H1 (cell line): ENCODE results near the gene RHCG. TPM values are rescaled to one million over a fixed set of nuclear protein-coding genes. Genes with fewer than 3 reads are reported as not detected.

Experiments
- CTCF ChIA-PET: fragments of 300-600 bp; sonication (Branson Sonifier 250); formaldehyde crosslinking; loops from one replicate; lab custom pipeline; 2021; ENCODE audit not compliant: partially characterized antibody; lab: Charles Lee
- POLR2A ChIA-PET: fragments of 300-600 bp; sonication (Branson Sonifier 250); formaldehyde crosslinking; loops from one replicate; lab custom pipeline; 2021; ENCODE audit warnings: inconsistent platforms; ENCODE audit not compliant: partially characterized antibody; lab: Charles Lee
- DNase-seq, 2 experiments: peaks; one replicate each; pipeline versions ENCODE4 v3.0.0 to v3.0.0-alpha.2; 2010 to 2022; ENCODE audit warnings: low spot score in 2 of 2, low read depth in 1 of 2, mixed read lengths in 1 of 2
- FAIRE-seq: peaks from 2 replicates; lab custom pipeline; 2011; peaks lifted over from hg19 to GRCh38; lab: Jason Lieb, UNC
- H2AFZ ChIP-seq: 2 replicates; pipeline ENCODE4 v1.8.1; 2012; ENCODE audit warnings: low read length, inconsistent platforms
- H2AK5ac ChIP-seq: 2 replicates; pipeline ENCODE4 v1.6.1; 2013; ENCODE audit warnings: low read depth, low read length
- H2BK120ac ChIP-seq: replicated peaks from 2 replicates; pipeline ENCODE3; 2013; ENCODE audit warnings: low read depth, low read length, inconsistent platforms
- H2BK12ac ChIP-seq: 2 replicates; pipeline ENCODE4 v1.6.1; 2013; ENCODE audit warnings: low read depth, low read length
- H2BK15ac ChIP-seq: 2 replicates; pipeline ENCODE4 v1.6.1; 2013; ENCODE audit warnings: low read length
- H2BK20ac ChIP-seq: 2 replicates; pipeline ENCODE4 v1.6.1; 2013; ENCODE audit warnings: low read length
- H2BK5ac ChIP-seq: 2 replicates; pipeline ENCODE4 v1.6.1; 2013; ENCODE audit warnings: low read depth, low read length
- H3K14ac ChIP-seq: 2 replicates; pipeline ENCODE4 v1.6.1; 2013; ENCODE audit warnings: inconsistent platforms; ENCODE audit not compliant: insufficient read length
- H3K18ac ChIP-seq: 2 replicates; pipeline ENCODE4 v1.6.1; 2013; ENCODE audit warnings: low read length; ENCODE audit errors: extremely low read depth
- H3K23ac ChIP-seq: 2 replicates; pipeline ENCODE4 v1.6.1; 2013; ENCODE audit warnings: inconsistent platforms; ENCODE audit not compliant: insufficient read length
- H3K23me2 ChIP-seq: 2 replicates; pipeline ENCODE4 v1.6.1; 2013; ENCODE audit warnings: low read depth, low read length
- H3K27ac ChIP-seq: 2 replicates; pipeline ENCODE4 v1.6.1; 2011; ENCODE audit warnings: low read depth, low read length, inconsistent platforms
- H3K27me3 ChIP-seq, 4 experiments: replicated peaks in 1 of 4; 1 replicate in 1 of 4; 2 replicates in 3 of 4; pipeline versions ENCODE4 v1.6.1 to v1.8.1; 2011 to 2013; ENCODE audit warnings: low read length in 3 of 4, mild to moderate bottlenecking in 3 of 4, inconsistent platforms in 2 of 4, mixed read lengths in 2 of 4, moderate library complexity in 1 of 4; ENCODE audit not compliant: control insufficient read depth in 3 of 4, insufficient read depth in 3 of 4; ENCODE audit errors: extremely low read depth in 1 of 4
- H3K36me3 ChIP-seq, 4 experiments: 2 replicates each; pipeline versions ENCODE4 v1.6.1 to v1.8.1; 2011 to 2013; ENCODE audit warnings: mild to moderate bottlenecking in 4 of 4, low read length in 3 of 4, moderate library complexity in 2 of 4, control low read depth in 1 of 4, inconsistent platforms in 1 of 4; ENCODE audit not compliant: insufficient read depth in 4 of 4, control insufficient read depth in 2 of 4
- H3K4ac ChIP-seq: replicated peaks from 2 replicates; pipeline ENCODE3; 2013; ENCODE audit warnings: low read length, low read depth, mixed read lengths, inconsistent platforms; ENCODE audit not compliant: insufficient read length
- H3K4me1 ChIP-seq, 4 experiments: replicated peaks in 1 of 4; 1 replicate in 1 of 4; 2 replicates in 3 of 4; pipeline versions ENCODE4 v1.6.1 to v1.8.1; 2011 to 2013; ENCODE audit warnings: low read length in 3 of 4, inconsistent platforms in 2 of 4, mixed read lengths in 1 of 4; ENCODE audit not compliant: insufficient read depth in 4 of 4, control insufficient read depth in 3 of 4
- H3K4me2 ChIP-seq, 2 experiments: 2 replicates each; pipeline versions ENCODE4 v1.6.1 to v1.8.1; 2011 to 2013; ENCODE audit warnings: low read depth in 2 of 2, low read length in 2 of 2, control low read depth in 1 of 2, inconsistent platforms in 1 of 2, mild to moderate bottlenecking in 1 of 2; ENCODE audit not compliant: insufficient read depth in 1 of 2
- H3K4me3 ChIP-seq, 4 experiments: fragments of 200-600, 300-600 bp in 1 of 4; sonication (generic), shearing (Covaris generic), sonication (Bioruptor Twin) in 1 of 4; 2 replicates each; pipeline versions ENCODE4 v1.5.1 to v1.8.1; 2011 to 2016; ENCODE audit warnings: low read length in 4 of 4, low read depth in 3 of 4, control low read depth in 2 of 4, inconsistent platforms in 2 of 4, mild to moderate bottlenecking in 2 of 4, mixed read lengths in 1 of 4, moderate library complexity in 1 of 4; ENCODE audit not compliant: insufficient read depth in 2 of 4; ENCODE audit errors: extremely low read depth in 1 of 4
- H3K56ac ChIP-seq: replicated peaks from 2 replicates; pipeline ENCODE3; 2013; ENCODE audit warnings: low read depth, mild to moderate bottlenecking, mixed read lengths, low read length, inconsistent platforms; ENCODE audit not compliant: insufficient read length
- H3K79me1 ChIP-seq: 2 replicates; pipeline ENCODE4 v1.6.1; 2013; ENCODE audit warnings: low read depth, low read length, control low read depth
- H3K79me2 ChIP-seq, 2 experiments: 2 replicates each; pipeline versions ENCODE4 v1.6.1 to v1.8.1; 2012 to 2013; ENCODE audit warnings: low read length in 2 of 2, mild to moderate bottlenecking in 2 of 2, inconsistent platforms in 1 of 2; ENCODE audit not compliant: insufficient read depth in 2 of 2, control insufficient read depth in 1 of 2
- H3K9ac ChIP-seq, 4 experiments: replicated peaks in 1 of 4; 1 replicate in 1 of 4; 2 replicates in 3 of 4; pipeline versions ENCODE4 v1.6.1 to v1.8.1; 2011 to 2013; ENCODE audit warnings: low read depth in 3 of 4, low read length in 3 of 4, control low read depth in 2 of 4, mild to moderate bottlenecking in 2 of 4, moderate library complexity in 2 of 4, inconsistent platforms in 1 of 4; ENCODE audit errors: extremely low read depth in 1 of 4
- H3K9me3 ChIP-seq, 2 experiments: 2 replicates each; pipeline versions ENCODE4 v1.6.1 to v1.8.1; 2012 to 2013; ENCODE audit warnings: mild to moderate bottlenecking in 2 of 2, moderate library complexity in 2 of 2, control low read depth in 1 of 2, inconsistent platforms in 1 of 2, low read depth in 1 of 2, low read length in 1 of 2, mixed read lengths in 1 of 2; ENCODE audit not compliant: insufficient read depth in 2 of 2
- H4K20me1 ChIP-seq, 2 experiments: replicated peaks in 1 of 2; 2 replicates each; pipeline versions ENCODE3 to v1.8.1; 2011 to 2013; ENCODE audit warnings: inconsistent platforms in 2 of 2, low read length in 2 of 2, mild to moderate bottlenecking in 1 of 2; ENCODE audit not compliant: insufficient read depth in 2 of 2, control insufficient read depth in 1 of 2
- H4K5ac ChIP-seq: 2 replicates; pipeline ENCODE4 v1.6.1; 2013; ENCODE audit warnings: low read length, low read depth, mixed read lengths, inconsistent platforms; ENCODE audit not compliant: insufficient read length
- H4K8ac ChIP-seq: 2 replicates; pipeline ENCODE4 v1.8.0; 2013; ENCODE audit warnings: mild to moderate bottlenecking, moderate library complexity, low read length, inconsistent platforms; ENCODE audit not compliant: insufficient read depth; ENCODE audit errors: extremely low read depth
- H4K91ac ChIP-seq: replicated peaks from 2 replicates; pipeline ENCODE3; 2013; ENCODE audit warnings: low read length, mixed read lengths, inconsistent platforms; ENCODE audit not compliant: insufficient read length
- ASH2L ChIP-seq: fragments of 200-600, 300-600 bp; sonication (generic); IDR thresholded peaks from one replicate; pipeline ENCODE4 v1.7.1; 2017; ENCODE audit warnings: low read length
- CREB1 ChIP-seq: IDR thresholded peaks from 2 replicates; pipeline ENCODE4 v1.6.1; 2012; ENCODE audit warnings: inconsistent platforms
- EGR1 ChIP-seq: IDR thresholded peaks from 2 replicates; pipeline ENCODE4 v1.6.1; 2011; ENCODE audit warnings: low read depth, low read length, borderline replicate concordance
- EP300 ChIP-seq, 2 experiments: IDR thresholded peaks; 1 replicate in 1 of 2; 2 replicates in 1 of 2; pipeline ENCODE4 v1.6.1; 2011 to 2012; ENCODE audit warnings: low read depth in 2 of 2, low read length in 2 of 2, mild to moderate bottlenecking in 2 of 2, borderline replicate concordance in 1 of 2, inconsistent platforms in 1 of 2, moderate library complexity in 1 of 2
- GABPA ChIP-seq: IDR thresholded peaks from 2 replicates; pipeline ENCODE4 v1.6.1; 2011; ENCODE audit warnings: mild to moderate bottlenecking, low read length, moderate library complexity, borderline replicate concordance; ENCODE audit not compliant: insufficient read depth
- KDM5A ChIP-seq: fragments of 200-600 bp; IDR thresholded peaks from 2 replicates; pipeline ENCODE4 v1.7.1; 2012; ENCODE audit warnings: mild to moderate bottlenecking, low read length, inconsistent platforms, mixed read lengths
- MAX ChIP-seq: IDR thresholded peaks from 2 replicates; pipeline ENCODE4 v1.6.1; 2012; ENCODE audit warnings: inconsistent platforms
- YY1 ChIP-seq: IDR thresholded peaks from 2 replicates; pipeline ENCODE4 v1.6.1; 2011; ENCODE audit warnings: low read depth, mild to moderate bottlenecking, low read length
- WGBS, 2 experiments: shearing (Covaris generic) in 1 of 2; methylation state at CpG; one replicate each; pipeline versions ENCODE4 v1.1.6 to v1.1.7; 2013 to 2015; ENCODE audit warnings: low lambda C conversion rate in 2 of 2, mixed read lengths in 2 of 2, inconsistent platforms in 1 of 2, low coverage in 1 of 2, missing lambda C conversion rate in 1 of 2; ENCODE audit not compliant: insufficient replicate concordance in 2 of 2, insufficient coverage in 1 of 2, insufficient read length in 1 of 2; ENCODE audit errors: extremely low coverage in 1 of 2, missing lambda C conversion rate in 1 of 2; 5-methylcytosine and 5-hydroxymethylcytosine counted together
- polyA plus RNA-seq, 7 experiments: library from polyadenylated mRNA; depleted of rRNA in 3 of 7; stranded (reverse) in 5 of 7; unstranded in 2 of 7; fragments of >200 nt in 5 of 7; fragments of 200-250 nt in 2 of 7; gene quantifications; 1 replicate in 5 of 7; 2 replicates in 1 of 7; 4 replicates in 1 of 7; pipeline versions ENCODE4 v1.2.1 to v1.2.3, GENCODE V29; 2011 to 2013; ENCODE audit warnings: missing spikeins in 2 of 7, mixed read lengths in 2 of 7
- total RNA-seq: library from RNA; stranded (reverse); fragmentation: NEBNext Ultra II Directional; extraction: Animal tissue kit (Norgen Biotek cat#: 25700); gene quantifications from 2 replicates; pipeline ENCODE4 v1.2.1, GENCODE V29; 2021

Gene RHCG
- total and polyA plus RNA-seq, 2 of the 8 experiments (the other 6 are each of a cell fraction or from before 2014, with no cell fraction given), result 0.68 TPM; not detected in 1

DNA sequence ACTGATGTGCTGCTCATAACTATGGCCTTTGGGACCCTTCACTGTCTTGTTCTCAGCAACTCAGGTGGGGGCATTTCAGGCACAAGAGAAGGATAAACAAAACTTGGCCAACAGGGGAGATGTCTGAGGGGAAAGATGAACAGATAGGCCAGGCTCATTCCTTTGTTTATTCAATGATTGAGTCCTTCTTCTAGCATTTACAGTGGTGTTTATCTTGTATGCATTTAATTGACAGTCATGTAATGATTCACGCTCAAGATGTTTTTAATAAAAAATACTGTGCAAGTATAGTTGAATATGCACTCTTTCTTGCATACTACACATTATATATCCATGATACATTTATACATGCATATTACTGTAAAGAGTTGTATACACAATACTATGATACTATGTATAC, 44.5 kb downstream of the RHCG start:
- H2AFZ ChIP-seq, result no peak overlapping the region
- WGBS, 2 experiments, result 91% methylated on average over 1 of the region's 1 CpG; no CpG with 5 or more reads in 1 of the 2 experiments
- no peaks in the 10 kb centered on the region for H3K23me2 ChIP-seq
- H3K4me2 ChIP-seq, result no peak overlapping the region
- FAIRE-seq, result no peak
- no peak overlapping the region for H3K4ac ChIP-seq
- ChIA-PET POLR2A (no interaction called here), CTCF (interaction anchor here (1.2 to 17.1 kb wide), 5 partner anchors 8 to 573 kb away, joined by 3 to 218 read pairs (median 6); no protein-coding TSS in a partner anchor)
- TF ChIP-seq CREB1, result no peak
- TF ChIP-seq YY1, result no peak
- no peak for TF ChIP-seq EP300 (IDR thresholded peaks at IDR 0.05; ENCODE audit: borderline replicate concordance in 1 of 2, low read depth in 2 of 2, low read length in 2 of 2)
- no peak for TF ChIP-seq KDM5A
- TF ChIP-seq GABPA, result no peak
- no peak for TF ChIP-seq MAX
- TF ChIP-seq EGR1, result no peak
- TF ChIP-seq ASH2L, result no peak
- no peak overlapping the region for H3K9ac ChIP-seq
- no peak overlapping the region for H3K4me3 ChIP-seq
- no peak overlapping the region for H4K5ac ChIP-seq
- no peak overlapping the region for H3K18ac ChIP-seq
- peaks cover 0 to 10% (median 4%) of the 10 kb centered on the region in 4 experiments; a peak in 5 of 7 replicates for H3K4me1 ChIP-seq
- no peaks in the 10 kb centered on the region for H4K20me1 ChIP-seq
- H3K56ac ChIP-seq, result no peak overlapping the region
- H2BK15ac ChIP-seq, result no peak overlapping the region
- no peak overlapping the region for H4K8ac ChIP-seq
- no peak for DNase-seq
- H3K79me2 ChIP-seq, result no peaks in the 10 kb centered on the region
- no peak overlapping the region for H2BK120ac ChIP-seq
- H3K23ac ChIP-seq, result no peak overlapping the region
- no peaks in the 10 kb centered on the region; a peak in 2 of 7 replicates for H3K27me3 ChIP-seq
- H2BK12ac ChIP-seq, result no peak overlapping the region
- H3K14ac ChIP-seq, result no peak overlapping the region
- H3K27ac ChIP-seq, result no peak overlapping the region
- H3K79me1 ChIP-seq, result no peaks in the 10 kb centered on the region
- no peak overlapping the region for H2BK5ac ChIP-seq
- no peaks in the 10 kb centered on the region for H3K36me3 ChIP-seq
- no peak overlapping the region for H2AK5ac ChIP-seq
- H3K9me3 ChIP-seq, result no peaks in the 10 kb centered on the region; a peak in 1 of 4 replicates
- no peak overlapping the region for H2BK20ac ChIP-seq
- H4K91ac ChIP-seq, result no peak overlapping the region
